Measurements from ENCODE around the gene SERGEF. TPM values are rescaled to one million over a fixed set of nuclear protein-coding genes. Genes with fewer than 3 reads are reported as not detected.

The SERGEF gene
- total RNA-seq, 6 experiments from 2014 or later, result 8.4 to 19.5 (median 15.8) TPM

GRCh38 chr11:17763703-17764102 is 249.1 kb downstream of the SERGEF start:
- no peaks in the 10 kb centered on the region for H3K36me3 ChIP-seq
- H3K4me3 ChIP-seq, result no peak overlapping the region
- no peaks in the 10 kb centered on the region for H3K27me3 ChIP-seq
- H3K27ac ChIP-seq, result no peak overlapping the region
- no peaks in the 10 kb centered on the region for H3K4me1 ChIP-seq
- no peaks in the 10 kb centered on the region for H3K9me3 ChIP-seq
- no peak for TF ChIP-seq CTCF (IDR thresholded peaks at IDR 0.05)
- no peak for TF ChIP-seq POLR2A (IDR thresholded peaks at IDR 0.05)
- intact Hi-C loops (cut with DNase I), result loop anchor here in 1 of 2 donors (5.0 kb wide), 1 partner anchor 214 kb away; no protein-coding TSS in a partner anchor
- DNase-seq (no peak), ATAC-seq (no peak)
- WGBS (ENCODE audit: insufficient coverage, low coverage, low lambda C conversion rate, missing lambda C conversion rate), result 43% methylated on average over 3 of the region's 3 CpGs

- H3K4me1 ChIP-seq, result no peaks in the 10 kb centered on the region
- H3K27ac ChIP-seq, result no peak overlapping the region
- no peak overlapping the region for H3K4me3 ChIP-seq
- H3K36me3 ChIP-seq, result no peaks in the 10 kb centered on the region
- H3K9me3 ChIP-seq, result no peaks in the 10 kb centered on the region
- no peak for DNase-seq
- WGBS (ENCODE audit: insufficient coverage, low coverage, low lambda C conversion rate, missing lambda C conversion rate), result no CpG with 5 or more reads among the region's 7 CpGs
- TF ChIP-seq POLR2A (IDR thresholded peaks at IDR 0.05) (no peak), CTCF (IDR thresholded peaks at IDR 0.05) (no peak)
- intact Hi-C loops (cut with DNase I), result loop anchor here in 1 of 2 donors (5.0 kb wide), 1 partner anchor 214 kb away; no protein-coding TSS in a partner anchor
- ATAC-seq, result no peak
- no peaks in the 10 kb centered on the region for H3K27me3 ChIP-seq
Observed at GRCh38 chr11:17763244-17763643, 249.6 kb downstream of the SERGEF start.

- H3K4me1 ChIP-seq, result no peaks in the 10 kb centered on the region
- intact Hi-C loops (cut with DNase I), result loop anchor here in 1 of 2 donors (5.0 kb wide), 1 partner anchor 215 kb away; no protein-coding TSS in a partner anchor
- no peaks in the 10 kb centered on the region for H3K9me3 ChIP-seq
- ATAC-seq (no peak), DNase-seq (no peak)
- WGBS (ENCODE audit: insufficient coverage, low coverage, low lambda C conversion rate, missing lambda C conversion rate), result 85% methylated on average over 7 of the region's 17 CpGs
- H3K4me3 ChIP-seq, result no peak overlapping the region
- no peaks in the 10 kb centered on the region for H3K36me3 ChIP-seq
- no peak overlapping the region for H3K27ac ChIP-seq
- TF ChIP-seq CTCF (IDR thresholded peaks at IDR 0.05) (no peak), POLR2A (IDR thresholded peaks at IDR 0.05) (no peak)
- H3K27me3 ChIP-seq, result no peaks in the 10 kb centered on the region
Observed at GRCh38 chr11:17762309-17762974, 250.4 kb downstream of the SERGEF start.

- ATAC-seq (peak; percentile 98 to 100 (median 98)), DNase-seq (peak; percentile 75 to 78 (median 77))
- Histone ChIP-seq H3K36me3 (no peaks in the 10 kb centered on the region), H3K27me3 (no peaks in the 10 kb centered on the region), H3K9me3 (no peaks in the 10 kb centered on the region), H3K27ac (no peak overlapping the region), H3K4me1 (no peaks in the 10 kb centered on the region), H3K4me3 (no peak overlapping the region)
- intact Hi-C loops (cut with DNase I), result loop anchor here in 1 of 2 donors (5.0 kb wide), 1 partner anchor 217 kb away; no protein-coding TSS in a partner anchor
- peak; percentile 68 to 86 (median 80) for TF ChIP-seq CTCF (IDR thresholded peaks at IDR 0.05)
- no peak for TF ChIP-seq POLR2A (IDR thresholded peaks at IDR 0.05)
- WGBS (ENCODE audit: insufficient coverage, low coverage, low lambda C conversion rate, missing lambda C conversion rate), result 28% methylated on average over 5 of the region's 23 CpGs
Observed at GRCh38 chr11:17760102-17761029, 252.5 kb downstream of the SERGEF start.
